GM12873 (cell line): ENCODE results near the gene ABCA3.

Source experiments
- CTCF ChIP-seq: IDR thresholded peaks from 2 replicates; pipeline ENCODE4 v1.5.1; 2012; ENCODE audit warnings: low read depth, mild to moderate bottlenecking, moderate library complexity, low read length, control low read depth; ENCODE audit not compliant: insufficient read depth; ENCODE audit errors: missing control alignments

The ABCA3 gene

GRCh38 chr16:2231016-2231931, 109.3 kb downstream of the ABCA3 start:
- TF ChIP-seq CTCF = no peak

- TF ChIP-seq CTCF = no peak
Measured at GRCh38 chr16:2230376-2230775, 110.2 kb downstream of the ABCA3 start.

- TF ChIP-seq CTCF = no peak
Measured at GRCh38 chr16:2229632-2230250, 110.8 kb downstream of the ABCA3 start.

- TF ChIP-seq CTCF = no peak
Measured at GRCh38 chr16:2229091-2229490, 111.4 kb downstream of the ABCA3 start.

GRCh38 chr16:2228161-2228824, 112.2 kb downstream of the ABCA3 start:
- no peak for TF ChIP-seq CTCF

- no peak for TF ChIP-seq CTCF
Measured at GRCh38 chr16:2226918-2227317, 113.6 kb downstream of the ABCA3 start.

- no peak for TF ChIP-seq CTCF
Measured at GRCh38 chr16:2226245-2226793, 114.2 kb downstream of the ABCA3 start.
